Body of pancreas (tissue), 4 donors: ENCODE data around the gene CDKN1C. TPM values are rescaled to one million over a fixed set of nuclear protein-coding genes. Genes with fewer than 3 reads are reported as not detected.

Experiments
- ATAC-seq: fragments of 150-250 bp; one replicate; pipeline ENCODE4 v1.9.1; 2016
- DNase-seq, 4 donors: peaks; one replicate each; pipeline ENCODE4 v3.0.0-alpha.2; 2019
- H3K27ac ChIP-seq, 4 donors: fragments of 200-600 bp; sonication (generic); 1 replicate in 3 of 4; 2 replicates in 1 of 4; pipeline versions ENCODE4 v1.5.1 to v1.6.1; 2016 to 2019; ENCODE audit warnings: mild to moderate bottlenecking in 1 of 4, mixed read lengths in 1 of 4, moderate library complexity in 1 of 4
- H3K27me3 ChIP-seq, 2 donors: fragments of 200-600 bp; sonication (generic); one replicate each; pipeline ENCODE4 v1.6.0; 2016; ENCODE audit warnings: mild to moderate bottlenecking in 1 of 2
- H3K36me3 ChIP-seq, 2 donors: fragments of 200-600 bp; sonication (generic); replicated peaks in 1 of 2; 2 replicates each; pipeline ENCODE4 v1.5.1; 2016; ENCODE audit warnings: low read depth in 2 of 2; ENCODE audit not compliant: insufficient read depth in 1 of 2
- H3K4me1 ChIP-seq: fragments of 200-600 bp; sonication (generic); one replicate; pipeline ENCODE4 v1.6.0; 2016
- H3K4me3 ChIP-seq, 2 donors: fragments of 200-600 bp; sonication (generic); 1 replicate in 1 of 2; 2 replicates in 1 of 2; pipeline ENCODE4 v1.5.1; 2016 to 2019
- H3K9me3 ChIP-seq, 3 donors: fragments of 200-600 bp; sonication (generic); 1 replicate in 2 of 3; 2 replicates in 1 of 3; pipeline ENCODE4 v1.5.1; 2016
- POLR2A ChIP-seq, 3 donors: fragments of 450-650 bp; IDR thresholded peaks; one replicate each; pipeline ENCODE4 v1.6.1; 2016; ENCODE audit warnings: antibody characterized with exemption in 3 of 3, mild to moderate bottlenecking in 2 of 3
- WGBS, 2 donors: methylation state at CpG; one replicate each; pipeline ENCODE4 v1.1.5; 2017; 5-methylcytosine and 5-hydroxymethylcytosine counted together
- intact Hi-C: fragments of 100-400 bp; cut with DNase I; formaldehyde crosslinking; loops from one replicate; pipeline ENCODE4 v1.15.1; 2023
- total RNA-seq, 2 donors: library from RNA; depleted of rRNA; stranded (reverse); fragments of >200 nt; gene quantifications; one replicate each; pipeline ENCODE4 v1.1.0, GENCODE V29; 2016
- TF ChIP-seq, protein P1 (sequence below), 7 experiments: fragments of 450-650 bp in 4 of 7; fragments of 200-600 bp in 3 of 7; sonication (generic) in 3 of 7; IDR thresholded peaks; one replicate each; pipeline ENCODE4 v1.5.1; 2016 to 2019; ENCODE audit warnings: antibody characterized with exemption in 7 of 7

CDKN1C gene
- total RNA-seq, 2 donors from 2014 or later = 35.3 to 231 TPM

DNA sequence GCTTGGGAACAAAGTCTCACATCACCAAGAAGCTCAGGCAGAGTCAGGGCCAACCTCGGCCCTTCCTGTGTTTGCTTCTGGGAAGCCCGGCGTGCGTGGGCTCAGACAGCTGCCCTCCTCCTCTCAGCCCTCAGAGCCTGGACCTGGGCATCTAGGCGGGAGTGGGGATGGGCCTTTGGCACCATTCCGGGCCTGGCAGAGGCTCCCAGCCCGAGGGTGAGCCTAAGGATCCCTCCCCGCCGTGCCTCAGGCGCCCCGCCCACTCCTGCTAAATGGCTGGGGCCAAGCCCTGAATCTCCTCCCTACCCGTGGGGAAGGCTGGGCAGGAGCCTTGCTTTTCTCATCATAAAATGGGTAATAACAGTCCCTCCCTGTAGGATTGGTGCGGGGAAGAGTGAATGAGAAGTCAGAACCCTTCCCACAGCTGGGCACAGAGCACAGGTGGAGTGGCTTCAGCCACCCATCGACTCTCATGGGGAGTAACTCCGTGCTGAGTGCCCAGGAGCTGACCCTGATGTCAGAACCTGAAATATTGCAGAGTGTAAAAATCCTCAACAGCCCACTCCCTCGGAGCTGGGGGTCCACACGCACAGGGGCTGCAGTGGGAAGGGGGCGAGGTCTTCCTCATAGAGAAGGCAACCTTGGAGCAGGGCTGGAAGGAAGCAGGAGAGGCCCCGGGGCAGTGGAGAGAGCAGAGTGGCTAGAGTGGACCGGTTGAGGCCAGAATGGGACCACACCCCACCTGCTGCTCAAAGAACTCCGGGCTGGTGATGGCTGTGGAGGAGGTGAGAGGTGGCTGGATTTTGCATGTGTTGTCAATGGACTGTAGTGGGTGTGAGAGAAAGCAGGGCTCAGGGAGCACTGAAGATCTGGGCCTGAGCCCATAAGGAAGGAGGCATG, 18.8 kb upstream of the CDKN1C start:
- TF ChIP-seq, protein P1, sequence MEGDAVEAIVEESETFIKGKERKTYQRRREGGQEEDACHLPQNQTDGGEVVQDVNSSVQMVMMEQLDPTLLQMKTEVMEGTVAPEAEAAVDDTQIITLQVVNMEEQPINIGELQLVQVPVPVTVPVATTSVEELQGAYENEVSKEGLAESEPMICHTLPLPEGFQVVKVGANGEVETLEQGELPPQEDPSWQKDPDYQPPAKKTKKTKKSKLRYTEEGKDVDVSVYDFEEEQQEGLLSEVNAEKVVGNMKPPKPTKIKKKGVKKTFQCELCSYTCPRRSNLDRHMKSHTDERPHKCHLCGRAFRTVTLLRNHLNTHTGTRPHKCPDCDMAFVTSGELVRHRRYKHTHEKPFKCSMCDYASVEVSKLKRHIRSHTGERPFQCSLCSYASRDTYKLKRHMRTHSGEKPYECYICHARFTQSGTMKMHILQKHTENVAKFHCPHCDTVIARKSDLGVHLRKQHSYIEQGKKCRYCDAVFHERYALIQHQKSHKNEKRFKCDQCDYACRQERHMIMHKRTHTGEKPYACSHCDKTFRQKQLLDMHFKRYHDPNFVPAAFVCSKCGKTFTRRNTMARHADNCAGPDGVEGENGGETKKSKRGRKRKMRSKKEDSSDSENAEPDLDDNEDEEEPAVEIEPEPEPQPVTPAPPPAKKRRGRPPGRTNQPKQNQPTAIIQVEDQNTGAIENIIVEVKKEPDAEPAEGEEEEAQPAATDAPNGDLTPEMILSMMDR (IDR thresholded peaks at IDR 0.05) = no peak
- no peak for TF ChIP-seq POLR2A (IDR thresholded peaks at IDR 0.05)
- no peak overlapping the region for H3K27ac ChIP-seq

DNA sequence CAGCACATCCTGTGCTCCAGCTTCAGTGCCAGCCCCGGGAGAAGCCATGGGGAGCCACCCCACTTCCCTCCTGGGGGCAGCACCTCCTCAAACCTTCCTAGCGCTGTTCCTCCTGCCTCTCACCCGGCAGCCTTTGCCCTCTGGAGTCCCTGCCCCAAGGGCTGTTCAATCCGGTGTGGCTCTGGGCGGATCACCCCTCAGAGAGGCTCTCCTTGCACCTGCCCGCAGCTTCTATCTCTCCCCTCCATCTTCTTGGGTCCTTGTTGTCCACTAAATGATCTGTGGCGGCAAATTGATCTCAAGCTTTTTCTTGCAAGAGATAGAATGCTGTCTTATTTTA, 18.1 kb upstream of the CDKN1C start:
- no peak overlapping the region for H3K27ac ChIP-seq
- peaks cover 17% of the 10 kb centered on the region for H3K4me1 ChIP-seq
- no peaks in the 10 kb centered on the region for H3K27me3 ChIP-seq
- DNase-seq (no peak), ATAC-seq (no peak)
- no peak overlapping the region for H3K4me3 ChIP-seq
- WGBS, 2 donors = 73 to 95% methylated on average over 7 of the region's 7 CpGs
- intact Hi-C loops = no loop called here
- no peak for TF ChIP-seq POLR2A (IDR thresholded peaks at IDR 0.05)
- TF ChIP-seq, protein P1 (IDR thresholded peaks at IDR 0.05) = no peak
- H3K9me3 ChIP-seq = no peaks in the 10 kb centered on the region
- no peaks in the 10 kb centered on the region for H3K36me3 ChIP-seq

More for the DNA sequence above, 18.8 kb upstream of the CDKN1C start:
- Histone ChIP-seq H3K4me1 (peaks cover 17% of the 10 kb centered on the region), H3K9me3 (no peaks in the 10 kb centered on the region), H3K27me3 (no peaks in the 10 kb centered on the region), H3K4me3 (no peak overlapping the region), H3K36me3 (no peaks in the 10 kb centered on the region)
- 82 to 92% methylated on average over 16 to 20 of the region's 21 CpGs for WGBS, 2 donors
- intact Hi-C loops = no loop called here
- ATAC-seq (no peak), DNase-seq (no peak)

DNA sequence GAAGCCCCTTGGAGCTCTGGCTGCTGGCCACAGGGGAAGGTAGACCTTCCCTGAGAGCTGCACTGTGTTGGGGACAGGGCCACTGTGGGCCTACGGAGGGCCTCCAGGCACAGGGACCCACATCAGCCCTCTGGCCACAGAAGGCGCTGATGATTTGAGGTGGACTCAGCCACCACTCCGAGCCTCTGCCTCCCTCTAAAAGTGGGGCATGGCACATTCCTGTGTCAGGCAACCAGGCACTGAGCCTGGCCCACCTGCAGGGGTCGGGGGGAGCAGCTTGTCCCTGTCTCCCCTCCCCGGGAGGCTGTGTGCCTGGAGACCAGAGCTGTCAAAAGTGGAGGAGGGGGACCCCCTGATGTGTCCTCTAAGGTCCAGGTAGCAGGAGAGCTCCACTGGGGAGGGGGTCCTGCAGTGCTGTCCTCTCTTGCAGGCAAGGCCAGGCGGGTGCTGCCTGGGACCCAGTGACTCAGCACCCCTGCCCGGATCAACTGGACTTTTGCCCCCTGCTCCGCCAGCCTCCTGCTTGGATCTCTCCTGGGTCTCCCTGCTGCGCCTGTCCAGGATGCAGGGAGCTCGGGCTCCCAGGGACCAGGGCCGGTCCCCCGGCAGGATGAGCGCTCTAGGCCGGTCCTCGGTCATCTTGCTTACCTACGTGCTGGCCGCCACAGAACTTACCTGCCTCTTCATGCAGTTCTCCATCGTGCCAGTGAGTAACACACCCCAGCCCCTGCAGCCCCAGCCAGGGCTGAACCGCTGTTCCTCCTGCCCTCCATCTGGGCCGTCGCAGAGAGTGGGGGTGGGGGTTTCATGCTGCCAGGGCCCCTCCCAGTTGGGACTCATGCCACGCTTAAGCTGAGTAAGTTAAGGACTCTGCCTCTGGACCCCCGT, 17.5 kb upstream of the CDKN1C start:
- Histone ChIP-seq H3K9me3 (no peaks in the 10 kb centered on the region), H3K27ac (peak overlapping the region in 3 of 4 donors; percentile 66 to 80 (median 78)), H3K4me3 (no peak overlapping the region), H3K27me3 (no peaks in the 10 kb centered on the region), H3K36me3 (no peaks in the 10 kb centered on the region), H3K4me1 (peaks cover 17% of the 10 kb centered on the region)
- no peak for ATAC-seq
- intact Hi-C loops = no loop called here
- peak in 2 of 4 donors; percentile 58 to 70 for DNase-seq
- no peak for TF ChIP-seq POLR2A (IDR thresholded peaks at IDR 0.05)
- TF ChIP-seq, protein P1 (IDR thresholded peaks at IDR 0.05) = no peak
- 82 to 90% methylated on average over 13 to 23 of the region's 23 CpGs for WGBS, 2 donors

DNA sequence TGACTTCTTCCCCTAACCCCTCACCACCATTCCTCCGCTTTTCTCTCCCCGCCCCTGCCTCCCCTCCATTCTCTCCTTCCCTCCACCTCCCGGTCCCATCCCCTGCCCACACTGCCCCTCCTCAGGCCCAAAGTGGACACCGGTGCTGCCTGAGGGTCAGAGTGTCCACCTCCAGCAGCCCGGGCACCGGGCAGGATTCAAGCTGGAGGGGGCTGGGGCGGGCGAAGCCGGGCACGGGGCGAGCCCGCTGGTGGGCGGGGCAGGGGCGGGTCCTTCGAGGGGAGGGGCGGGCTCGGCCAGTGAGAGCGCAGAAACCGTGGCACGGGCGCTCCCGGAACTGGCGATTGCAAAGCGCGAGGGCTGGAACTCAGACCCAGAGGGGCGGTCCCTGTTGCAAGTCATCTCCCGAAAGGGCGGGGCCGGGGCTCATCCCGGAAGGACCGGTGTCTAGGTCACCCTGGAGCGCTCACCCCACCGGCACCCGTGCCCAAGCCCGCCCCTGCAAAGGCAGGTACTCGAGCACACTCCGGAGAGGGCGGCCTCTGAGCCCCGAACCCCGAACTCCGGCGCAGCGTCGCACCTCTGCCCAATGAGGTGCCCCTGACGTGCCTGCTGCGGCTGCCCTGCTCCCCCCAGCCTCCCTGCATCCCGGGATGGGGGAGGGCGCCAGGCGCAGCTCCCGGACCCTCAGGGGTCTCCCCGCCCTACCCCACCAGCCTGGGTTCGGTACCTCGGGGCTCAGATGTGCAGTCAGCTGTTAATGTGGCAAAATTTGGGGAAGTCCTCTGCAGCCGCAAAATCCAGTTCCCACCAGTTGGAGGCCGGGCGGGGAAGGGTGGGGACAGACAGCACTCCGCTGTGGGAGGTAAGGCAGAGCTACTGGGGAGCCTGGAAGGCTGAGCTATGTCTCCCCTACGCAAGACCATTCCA, 16.5 kb upstream of the CDKN1C start:
- H3K4me3 ChIP-seq = peak overlapping the region; percentile 49 to 56
- peak; percentile 93 to 97 (median 96) for DNase-seq
- H3K27me3 ChIP-seq = no peaks in the 10 kb centered on the region
- no peaks in the 10 kb centered on the region for H3K9me3 ChIP-seq
- intact Hi-C loops = no loop called here
- 7 to 37% methylated on average over 5 to 58 of the region's 58 CpGs for WGBS, 2 donors
- no peaks in the 10 kb centered on the region for H3K36me3 ChIP-seq
- peak; percentile 15 to 63 (median 53) for TF ChIP-seq POLR2A (IDR thresholded peaks at IDR 0.05)
- TF ChIP-seq, protein P1 (IDR thresholded peaks at IDR 0.05) = no peak
- peak overlapping the region; percentile 12 to 80 (median 72) for H3K27ac ChIP-seq
- peak; percentile 92 for ATAC-seq
- H3K4me1 ChIP-seq = peaks cover 17% of the 10 kb centered on the region
